Measurements from ENCODE around the gene NLRP10. TPM values are rescaled to one million over a fixed set of nuclear protein-coding genes. Genes with fewer than 3 reads are reported as not detected.

NLRP10 gene
- polyA plus RNA-seq, 4 donors = not detected

DNA sequence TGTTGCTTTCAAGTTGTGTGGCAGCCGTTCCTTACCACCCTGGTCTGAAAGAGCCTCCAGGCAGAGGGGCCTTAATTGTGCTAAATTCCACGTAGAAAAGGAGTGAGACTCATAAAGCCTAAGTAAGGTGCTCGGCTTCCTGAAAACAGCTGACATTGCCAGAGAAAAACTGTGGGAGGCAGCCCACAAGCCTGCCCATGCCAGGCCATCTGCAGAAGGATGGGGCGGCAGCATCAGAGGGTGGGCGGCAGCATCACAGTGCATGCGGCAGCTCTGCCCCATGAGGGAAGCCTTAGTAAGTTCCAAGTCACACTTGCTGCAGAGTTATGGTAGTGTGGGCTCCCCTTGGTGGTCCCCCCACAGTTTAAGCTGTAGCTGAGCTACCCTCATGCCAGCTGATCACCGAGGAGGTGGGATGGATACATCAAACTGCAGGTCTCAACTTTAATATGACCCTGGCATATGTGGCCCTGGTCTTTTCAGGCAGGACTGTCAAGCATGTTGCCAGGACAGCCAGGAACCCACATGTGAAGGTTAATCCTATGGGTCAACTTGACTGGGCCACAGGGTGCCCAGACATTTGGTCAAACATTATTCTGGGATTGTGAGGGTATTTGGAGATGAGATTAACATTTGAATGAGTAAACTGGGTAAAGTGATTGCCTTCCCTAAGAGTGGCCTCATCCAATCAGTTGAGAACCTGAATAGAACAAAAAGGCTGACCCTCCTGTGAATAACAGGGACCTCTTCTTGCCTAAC, 18.8 kb upstream of the NLRP10 start:
- 70 to 89% (median 78%) methylated on average over 7 of the region's 7 CpGs for WGBS, 3 donors
- Histone ChIP-seq H3K4me3 (ENCODE audit: low read depth in 1 of 3, low read length in 3 of 3) (no peak overlapping the region), H3K36me3 (ENCODE audit: control insufficient read depth in 3 of 3, insufficient read depth in 2 of 3, low read depth in 1 of 3, low read length in 3 of 3) (peaks cover 0 to 2% (median 0%) of the 10 kb centered on the region in 3 donors), H3K27me3 (ENCODE audit: control insufficient read depth in 3 of 3, insufficient read depth in 3 of 3, low read length in 3 of 3) (no peaks in the 10 kb centered on the region), H3K4me1 (ENCODE audit: control insufficient read depth in 3 of 3, insufficient read depth in 2 of 3, low read depth in 1 of 3, low read length in 2 of 3) (peaks cover 0 to 16% (median 10%) of the 10 kb centered on the region in 3 donors), H3K27ac (ENCODE audit: low read depth in 1 of 3, low read length in 2 of 3) (no peak overlapping the region), H3K9me3 (ENCODE audit: control insufficient read depth in 2 of 2, insufficient read depth in 1 of 2, low read depth in 1 of 2, low read length in 1 of 2) (no peaks in the 10 kb centered on the region)
- no peak for FAIRE-seq
- DNase-seq = no peak

GRCh38 chr11:7982582-7983119, 17.4 kb upstream of the NLRP10 start:
- no peaks in the 10 kb centered on the region for H3K9me3 ChIP-seq (ENCODE audit: control insufficient read depth in 2 of 2, insufficient read depth in 1 of 2, low read depth in 1 of 2, low read length in 1 of 2)
- H3K4me3 ChIP-seq (ENCODE audit: low read depth in 1 of 3, low read length in 3 of 3) = no peak overlapping the region
- H3K27ac ChIP-seq (ENCODE audit: low read depth in 1 of 3, low read length in 2 of 3) = no peak overlapping the region
- WGBS, 3 donors = 59 to 78% (median 68%) methylated on average over 1 of the region's 1 CpG
- no peak for FAIRE-seq
- no peak for DNase-seq
- peaks cover 0 to 5% (median 0%) of the 10 kb centered on the region in 3 donors for H3K4me1 ChIP-seq (ENCODE audit: control insufficient read depth in 3 of 3, insufficient read depth in 2 of 3, low read depth in 1 of 3, low read length in 2 of 3)
- no peaks in the 10 kb centered on the region for H3K36me3 ChIP-seq (ENCODE audit: control insufficient read depth in 3 of 3, insufficient read depth in 2 of 3, low read depth in 1 of 3, low read length in 3 of 3)
- H3K27me3 ChIP-seq (ENCODE audit: control insufficient read depth in 3 of 3, insufficient read depth in 3 of 3, low read length in 3 of 3) = no peaks in the 10 kb centered on the region

DNA sequence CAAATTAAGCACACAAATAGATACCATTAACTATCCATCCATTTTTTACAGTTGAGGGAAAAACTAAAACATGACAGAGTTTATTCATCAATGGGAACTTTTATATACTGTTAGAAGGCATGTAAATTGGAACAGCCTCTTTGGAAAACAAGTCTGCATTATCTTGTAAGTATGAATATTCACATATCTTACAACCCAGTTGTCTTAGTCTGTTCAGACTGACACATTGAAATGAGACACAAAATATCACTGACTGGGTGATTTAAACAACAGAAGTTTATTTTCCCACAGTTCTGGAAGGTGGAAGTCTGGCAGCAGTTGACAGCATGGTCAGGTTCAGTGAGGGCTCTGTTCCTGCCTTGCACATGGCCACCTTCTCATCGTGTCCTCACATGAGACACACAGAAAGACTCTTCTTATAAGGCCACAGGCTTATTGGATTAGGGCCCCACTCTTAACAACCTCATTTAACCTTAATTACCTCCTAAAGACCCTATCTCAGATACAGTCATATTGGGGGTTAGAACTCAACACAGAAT, 16.4 kb upstream of the NLRP10 start:
- Histone ChIP-seq H3K36me3 (ENCODE audit: control insufficient read depth in 3 of 3, insufficient read depth in 2 of 3, low read depth in 1 of 3, low read length in 3 of 3) (no peaks in the 10 kb centered on the region), H3K27me3 (ENCODE audit: control insufficient read depth in 3 of 3, insufficient read depth in 3 of 3, low read length in 3 of 3) (no peaks in the 10 kb centered on the region), H3K27ac (ENCODE audit: low read depth in 1 of 3, low read length in 2 of 3) (no peak overlapping the region), H3K4me3 (ENCODE audit: low read depth in 1 of 3, low read length in 3 of 3) (no peak overlapping the region), H3K9me3 (ENCODE audit: control insufficient read depth in 2 of 2, insufficient read depth in 1 of 2, low read depth in 1 of 2, low read length in 1 of 2) (no peaks in the 10 kb centered on the region), H3K4me1 (ENCODE audit: control insufficient read depth in 3 of 3, insufficient read depth in 2 of 3, low read depth in 1 of 3, low read length in 2 of 3) (peaks cover 0 to 2% (median 0%) of the 10 kb centered on the region in 3 donors)
- WGBS, 3 donors = 70 to 71% (median 71%) methylated on average over 1 of the region's 1 CpG
- FAIRE-seq (no peak), DNase-seq (no peak)

- Histone ChIP-seq H3K4me1 (ENCODE audit: control insufficient read depth in 3 of 3, insufficient read depth in 2 of 3, low read depth in 1 of 3, low read length in 2 of 3) (no peaks in the 10 kb centered on the region), H3K36me3 (ENCODE audit: control insufficient read depth in 3 of 3, insufficient read depth in 2 of 3, low read depth in 1 of 3, low read length in 3 of 3) (no peaks in the 10 kb centered on the region), H3K4me3 (ENCODE audit: low read depth in 1 of 3, low read length in 3 of 3) (no peak overlapping the region), H3K27ac (ENCODE audit: low read depth in 1 of 3, low read length in 2 of 3) (no peak overlapping the region), H3K27me3 (ENCODE audit: control insufficient read depth in 3 of 3, insufficient read depth in 3 of 3, low read length in 3 of 3) (no peaks in the 10 kb centered on the region), H3K9me3 (ENCODE audit: control insufficient read depth in 2 of 2, insufficient read depth in 1 of 2, low read depth in 1 of 2, low read length in 1 of 2) (no peaks in the 10 kb centered on the region)
- no peak for DNase-seq
- 49 to 57% (median 51%) methylated on average over 5 of the region's 5 CpGs for WGBS, 3 donors
- FAIRE-seq = no peak
Measured at GRCh38 chr11:7977232-7977917, 12.1 kb upstream of the NLRP10 start.

DNA sequence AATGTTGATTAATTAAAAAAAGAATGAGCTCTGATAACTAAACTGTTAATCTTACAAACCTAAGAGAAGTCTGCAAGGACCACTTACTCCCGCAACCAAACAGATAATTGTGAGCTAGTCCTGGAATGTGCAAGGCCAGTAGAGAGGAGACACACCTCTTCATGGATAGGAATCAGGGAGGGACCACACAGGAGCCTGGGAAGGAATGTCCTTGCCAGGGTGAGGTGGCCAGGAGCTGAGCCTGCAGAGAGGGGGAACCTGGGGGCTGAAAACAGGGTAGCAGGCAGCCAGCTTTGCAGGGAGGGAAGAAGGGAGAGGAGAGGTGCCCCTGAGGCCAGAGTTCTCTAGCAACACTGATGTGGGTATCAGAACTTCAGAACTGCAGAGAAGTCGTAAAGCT, 9.4 kb upstream of the NLRP10 start:
- no peaks in the 10 kb centered on the region for H3K9me3 ChIP-seq (ENCODE audit: control insufficient read depth in 2 of 2, insufficient read depth in 1 of 2, low read depth in 1 of 2, low read length in 1 of 2)
- WGBS, 3 donors = 71 to 86% (median 77%) methylated on average over 2 of the region's 2 CpGs
- no peak for DNase-seq
- H3K4me1 ChIP-seq (ENCODE audit: control insufficient read depth in 3 of 3, insufficient read depth in 2 of 3, low read depth in 1 of 3, low read length in 2 of 3) = no peaks in the 10 kb centered on the region
- no peaks in the 10 kb centered on the region for H3K36me3 ChIP-seq (ENCODE audit: control insufficient read depth in 3 of 3, insufficient read depth in 2 of 3, low read depth in 1 of 3, low read length in 3 of 3)
- no peak overlapping the region for H3K4me3 ChIP-seq (ENCODE audit: low read depth in 1 of 3, low read length in 3 of 3)
- H3K27me3 ChIP-seq (ENCODE audit: control insufficient read depth in 3 of 3, insufficient read depth in 3 of 3, low read length in 3 of 3) = no peaks in the 10 kb centered on the region
- FAIRE-seq = no peak
- no peak overlapping the region for H3K27ac ChIP-seq (ENCODE audit: low read depth in 1 of 3, low read length in 2 of 3)

- Histone ChIP-seq H3K27ac (ENCODE audit: low read depth in 1 of 3, low read length in 2 of 3) (no peak overlapping the region), H3K36me3 (ENCODE audit: control insufficient read depth in 3 of 3, insufficient read depth in 2 of 3, low read depth in 1 of 3, low read length in 3 of 3) (no peaks in the 10 kb centered on the region), H3K4me1 (ENCODE audit: control insufficient read depth in 3 of 3, insufficient read depth in 2 of 3, low read depth in 1 of 3, low read length in 2 of 3) (no peaks in the 10 kb centered on the region), H3K9me3 (ENCODE audit: control insufficient read depth in 2 of 2, insufficient read depth in 1 of 2, low read depth in 1 of 2, low read length in 1 of 2) (no peaks in the 10 kb centered on the region), H3K4me3 (ENCODE audit: low read depth in 1 of 3, low read length in 3 of 3) (no peak overlapping the region), H3K27me3 (ENCODE audit: control insufficient read depth in 3 of 3, insufficient read depth in 3 of 3, low read length in 3 of 3) (no peaks in the 10 kb centered on the region)
- DNase-seq = no peak
- WGBS, 3 donors = 88 to 89% (median 89%) methylated on average over 5 of the region's 5 CpGs
- no peak for FAIRE-seq
Measured at GRCh38 chr11:7973011-7973410, 7.8 kb upstream of the NLRP10 start.

DNA sequence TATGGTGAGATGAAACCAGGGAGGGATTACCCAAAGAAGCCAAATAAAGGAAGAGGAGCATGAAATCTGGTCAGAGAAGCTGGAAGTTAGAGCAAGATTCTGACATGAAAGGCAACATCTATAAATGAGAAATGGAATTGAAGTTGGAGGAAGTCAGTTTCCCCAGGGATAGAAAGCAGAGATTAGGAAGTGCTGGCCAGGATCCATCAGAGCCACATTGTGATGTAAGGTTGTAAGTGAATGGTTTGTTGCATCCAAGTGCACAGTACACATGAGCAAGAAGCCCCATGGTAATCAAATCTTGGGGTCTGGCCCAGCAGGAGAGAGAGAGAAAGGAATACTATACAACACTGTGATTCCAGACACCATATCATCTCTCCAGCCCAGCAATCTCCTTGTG, 6.6 kb upstream of the NLRP10 start:
- Histone ChIP-seq H3K4me1 (ENCODE audit: control insufficient read depth in 3 of 3, insufficient read depth in 2 of 3, low read depth in 1 of 3, low read length in 2 of 3) (no peaks in the 10 kb centered on the region), H3K9me3 (ENCODE audit: control insufficient read depth in 2 of 2, insufficient read depth in 1 of 2, low read depth in 1 of 2, low read length in 1 of 2) (no peaks in the 10 kb centered on the region), H3K27me3 (ENCODE audit: control insufficient read depth in 3 of 3, insufficient read depth in 3 of 3, low read length in 3 of 3) (no peaks in the 10 kb centered on the region), H3K27ac (ENCODE audit: low read depth in 1 of 3, low read length in 2 of 3) (no peak overlapping the region), H3K36me3 (ENCODE audit: control insufficient read depth in 3 of 3, insufficient read depth in 2 of 3, low read depth in 1 of 3, low read length in 3 of 3) (no peaks in the 10 kb centered on the region), H3K4me3 (ENCODE audit: low read depth in 1 of 3, low read length in 3 of 3) (no peak overlapping the region)
- no peak for FAIRE-seq
- DNase-seq = no peak

DNA sequence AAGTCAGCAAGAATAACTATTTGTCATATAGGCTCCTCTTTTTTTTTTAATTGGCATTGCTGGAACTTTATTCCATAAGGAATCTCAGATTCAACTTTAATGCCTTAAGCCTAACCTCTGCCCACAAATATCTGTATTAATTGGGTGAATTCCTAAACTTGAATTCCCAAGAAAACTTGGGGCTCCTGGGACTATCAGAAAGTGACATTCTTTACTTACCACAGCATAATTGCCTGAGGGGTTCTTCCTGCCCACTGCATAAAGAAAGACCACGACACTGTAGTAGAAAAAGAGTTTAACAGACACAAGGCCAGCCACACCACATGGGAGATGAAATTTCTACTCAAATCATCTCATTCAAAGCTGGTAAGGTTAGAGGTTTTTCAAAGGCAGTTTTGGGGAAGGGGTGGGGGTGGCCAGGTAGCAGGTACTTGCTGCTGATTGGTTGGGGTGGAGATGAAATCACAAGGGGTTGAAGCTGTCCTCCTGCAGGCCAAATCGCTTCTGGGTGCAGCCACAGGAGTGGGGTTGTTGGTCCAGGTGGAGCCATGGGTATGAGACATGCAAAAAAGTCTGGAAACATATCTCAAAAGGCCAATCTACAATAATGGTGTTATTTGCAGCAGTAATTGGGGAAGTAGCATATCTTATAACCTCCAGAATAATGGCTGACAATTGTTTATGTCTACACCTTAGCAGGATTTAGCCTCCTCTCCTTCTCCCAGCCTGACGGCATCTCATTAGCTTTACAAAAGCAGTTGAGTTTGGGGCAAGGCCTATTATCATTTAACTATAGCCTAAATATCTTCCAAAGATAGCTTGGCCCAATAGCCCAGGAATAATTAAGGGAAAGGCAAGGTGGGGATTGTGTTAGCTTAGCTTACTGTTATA, 4.8 kb upstream of the NLRP10 start:
- Histone ChIP-seq H3K36me3 (ENCODE audit: control insufficient read depth in 3 of 3, insufficient read depth in 2 of 3, low read depth in 1 of 3, low read length in 3 of 3) (no peaks in the 10 kb centered on the region), H3K27ac (ENCODE audit: low read depth in 1 of 3, low read length in 2 of 3) (no peak overlapping the region), H3K4me3 (ENCODE audit: low read depth in 1 of 3, low read length in 3 of 3) (no peak overlapping the region), H3K4me1 (ENCODE audit: control insufficient read depth in 3 of 3, insufficient read depth in 2 of 3, low read depth in 1 of 3, low read length in 2 of 3) (no peaks in the 10 kb centered on the region), H3K27me3 (ENCODE audit: control insufficient read depth in 3 of 3, insufficient read depth in 3 of 3, low read length in 3 of 3) (no peaks in the 10 kb centered on the region), H3K9me3 (ENCODE audit: control insufficient read depth in 2 of 2, insufficient read depth in 1 of 2, low read depth in 1 of 2, low read length in 1 of 2) (no peaks in the 10 kb centered on the region)
- no peak for DNase-seq
- no peak for FAIRE-seq
- 67 to 73% (median 67%) methylated on average over 3 of the region's 3 CpGs for WGBS, 3 donors
